ENCODE results near the gene NOL6. TPM values are rescaled to one million over a fixed set of nuclear protein-coding genes. Genes with fewer than 3 reads are reported as not detected.

NOL6 gene
- total and polyA plus RNA-seq, 2 experiments from 2014 or later, result 25.0 to 58.4 TPM

GRCh38 chr9:33443464-33444154 is 30.1 kb downstream of the NOL6 start:
- Histone ChIP-seq H3K27me3 (ENCODE audit: insufficient read depth) (peaks cover 23% of the 10 kb centered on the region), H3F3A (replicated peaks; ENCODE audit: low read depth) (0 out of 2 replicates have a peak, but pooled peaks cover 8% of the 10 kb centered on the region), H3K4me2 (no peak overlapping the region), H3K4me3 (no peak overlapping the region), H3K27ac (ENCODE audit: low read depth) (no peak overlapping the region), H3K79me2 (replicated peaks; ENCODE audit: insufficient read depth) (no peaks in the 10 kb centered on the region), H4K20me1 (replicated peaks; ENCODE audit: insufficient read depth) (no peaks in the 10 kb centered on the region), H3K36me3 (ENCODE audit: insufficient read depth) (no peaks in the 10 kb centered on the region), H2AFZ (no peak overlapping the region), H3K9me2 (ENCODE audit: insufficient read depth) (no peaks in the 10 kb centered on the region), H3K4me1 (ENCODE audit: insufficient read depth) (peaks cover 23% of the 10 kb centered on the region)
- Mint-ChIP-seq H3K27ac (no peak overlapping the region), H3K4me3 (no peak overlapping the region), H3K4me1 (peaks cover 43% of the 10 kb centered on the region), H3K36me3 (ENCODE audit: low read depth) (no peaks in the 10 kb centered on the region), H3K27me3 (ENCODE audit: insufficient read depth, low read depth, poor library complexity) (peaks cover 32% of the 10 kb centered on the region), H3K9me3 (no peaks in the 10 kb centered on the region)
- TF ChIP-seq EZH2phosphoT487 (IDR thresholded peaks at IDR 0.05; ENCODE audit: unreplicated experiment) (no peak), NANOG (IDR thresholded peaks at IDR 0.05; ENCODE audit: borderline replicate concordance) (no peak), CREB1 (CRISPR knock-in tag; IDR thresholded peaks at IDR 0.05; ENCODE audit: low read depth) (no peak), ZNF331 (CRISPR knock-in tag; IDR thresholded peaks at IDR 0.05; ENCODE audit: low read depth) (no peak), POLR2AphosphoS5 (IDR thresholded peaks at IDR 0.05; ENCODE audit: low read depth) (no peak), EZH2 (IDR thresholded peaks at IDR 0.05; ENCODE audit: low read depth, unreplicated experiment) (no peak), ZNF114 (CRISPR knock-in tag; IDR thresholded peaks at IDR 0.05) (no peak), ETS1 (IDR thresholded peaks at IDR 0.05) (no peak), ZNF462 (CRISPR knock-in tag; IDR thresholded peaks at IDR 0.05) (no peak), STAT1 (IDR thresholded peaks at IDR 0.05; ENCODE audit: unreplicated experiment) (no peak), JUNB (IDR thresholded peaks at IDR 0.05; ENCODE audit: unreplicated experiment) (no peak)
- TF ChIP-seq, protein P1, sequence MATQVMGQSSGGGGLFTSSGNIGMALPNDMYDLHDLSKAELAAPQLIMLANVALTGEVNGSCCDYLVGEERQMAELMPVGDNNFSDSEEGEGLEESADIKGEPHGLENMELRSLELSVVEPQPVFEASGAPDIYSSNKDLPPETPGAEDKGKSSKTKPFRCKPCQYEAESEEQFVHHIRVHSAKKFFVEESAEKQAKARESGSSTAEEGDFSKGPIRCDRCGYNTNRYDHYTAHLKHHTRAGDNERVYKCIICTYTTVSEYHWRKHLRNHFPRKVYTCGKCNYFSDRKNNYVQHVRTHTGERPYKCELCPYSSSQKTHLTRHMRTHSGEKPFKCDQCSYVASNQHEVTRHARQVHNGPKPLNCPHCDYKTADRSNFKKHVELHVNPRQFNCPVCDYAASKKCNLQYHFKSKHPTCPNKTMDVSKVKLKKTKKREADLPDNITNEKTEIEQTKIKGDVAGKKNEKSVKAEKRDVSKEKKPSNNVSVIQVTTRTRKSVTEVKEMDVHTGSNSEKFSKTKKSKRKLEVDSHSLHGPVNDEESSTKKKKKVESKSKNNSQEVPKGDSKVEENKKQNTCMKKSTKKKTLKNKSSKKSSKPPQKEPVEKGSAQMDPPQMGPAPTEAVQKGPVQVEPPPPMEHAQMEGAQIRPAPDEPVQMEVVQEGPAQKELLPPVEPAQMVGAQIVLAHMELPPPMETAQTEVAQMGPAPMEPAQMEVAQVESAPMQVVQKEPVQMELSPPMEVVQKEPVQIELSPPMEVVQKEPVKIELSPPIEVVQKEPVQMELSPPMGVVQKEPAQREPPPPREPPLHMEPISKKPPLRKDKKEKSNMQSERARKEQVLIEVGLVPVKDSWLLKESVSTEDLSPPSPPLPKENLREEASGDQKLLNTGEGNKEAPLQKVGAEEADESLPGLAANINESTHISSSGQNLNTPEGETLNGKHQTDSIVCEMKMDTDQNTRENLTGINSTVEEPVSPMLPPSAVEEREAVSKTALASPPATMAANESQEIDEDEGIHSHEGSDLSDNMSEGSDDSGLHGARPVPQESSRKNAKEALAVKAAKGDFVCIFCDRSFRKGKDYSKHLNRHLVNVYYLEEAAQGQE (IDR thresholded peaks at IDR 0.05; ENCODE audit: unreplicated experiment), result no peak
- TF ChIP-seq, protein P2, sequence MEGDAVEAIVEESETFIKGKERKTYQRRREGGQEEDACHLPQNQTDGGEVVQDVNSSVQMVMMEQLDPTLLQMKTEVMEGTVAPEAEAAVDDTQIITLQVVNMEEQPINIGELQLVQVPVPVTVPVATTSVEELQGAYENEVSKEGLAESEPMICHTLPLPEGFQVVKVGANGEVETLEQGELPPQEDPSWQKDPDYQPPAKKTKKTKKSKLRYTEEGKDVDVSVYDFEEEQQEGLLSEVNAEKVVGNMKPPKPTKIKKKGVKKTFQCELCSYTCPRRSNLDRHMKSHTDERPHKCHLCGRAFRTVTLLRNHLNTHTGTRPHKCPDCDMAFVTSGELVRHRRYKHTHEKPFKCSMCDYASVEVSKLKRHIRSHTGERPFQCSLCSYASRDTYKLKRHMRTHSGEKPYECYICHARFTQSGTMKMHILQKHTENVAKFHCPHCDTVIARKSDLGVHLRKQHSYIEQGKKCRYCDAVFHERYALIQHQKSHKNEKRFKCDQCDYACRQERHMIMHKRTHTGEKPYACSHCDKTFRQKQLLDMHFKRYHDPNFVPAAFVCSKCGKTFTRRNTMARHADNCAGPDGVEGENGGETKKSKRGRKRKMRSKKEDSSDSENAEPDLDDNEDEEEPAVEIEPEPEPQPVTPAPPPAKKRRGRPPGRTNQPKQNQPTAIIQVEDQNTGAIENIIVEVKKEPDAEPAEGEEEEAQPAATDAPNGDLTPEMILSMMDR (conservative IDR thresholded peaks at IDR 0.05; ENCODE audit: low read depth in 2 of 2), result no peak
- ATAC-seq (peak; percentile 6; the same call in 1 of the 3 replicates), DNase-seq (ENCODE audit: low spot score) (peak; percentile 35)

Data from GM23338 (cell line).